Nucleus accumbens (tissue), 56 donors: ENCODE measurements around the gene CEP55.
"Not testable (repeated sequence)": the region's sequence is repeated elsewhere in the genome, so short reads cannot be mapped to it uniquely, and the experiment has no call there.

Source experiments
- DNase-seq, 56 donors: peaks; one replicate each; lab custom pipeline; 2025; lab: John Stamatoyannopoulos, UW

The CEP55 gene

DNA sequence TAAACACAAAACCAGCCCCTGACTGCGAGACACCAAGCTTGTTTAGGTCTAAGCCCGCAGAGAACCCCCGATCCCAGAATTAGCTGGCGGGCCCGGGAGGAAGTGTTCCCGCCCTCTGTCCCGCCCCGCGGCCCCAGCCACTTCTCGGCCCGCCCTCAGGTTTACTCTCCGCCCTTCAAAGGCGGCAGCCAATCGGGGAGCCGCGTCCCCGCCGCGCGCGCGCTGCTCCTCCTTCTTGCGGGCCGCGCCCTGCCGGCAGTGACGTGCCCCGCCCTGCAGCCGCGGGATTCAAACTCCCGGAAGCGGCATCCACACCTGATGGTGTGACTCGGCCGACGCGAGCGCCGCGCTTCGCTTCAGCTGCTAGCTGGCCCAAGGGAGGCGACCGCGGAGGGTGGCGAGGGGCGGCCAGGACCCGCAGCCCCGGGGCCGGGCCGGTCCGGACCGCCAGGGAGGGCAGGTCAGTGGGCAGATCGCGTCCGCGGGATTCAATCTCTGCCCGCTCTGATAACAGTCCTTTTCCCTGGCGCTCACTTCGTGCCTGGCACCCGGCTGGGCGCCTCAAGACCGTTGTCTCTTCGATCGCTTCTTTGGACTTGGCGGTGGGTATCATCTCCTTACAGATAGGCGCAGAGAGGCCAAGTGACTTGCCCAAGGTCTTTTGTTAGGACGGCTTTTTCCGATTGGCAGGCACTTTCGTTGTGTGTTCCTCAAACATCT lies at the start of gene CEP55:
Gene CEP55 (plus strand): TSS at position 291 of the 720 bp plus-strand sequence. CDS start 3,440 bp downstream, outside the sequence.
- peak; percentile 23 to 97 (median 86) for DNase-seq

DNA sequence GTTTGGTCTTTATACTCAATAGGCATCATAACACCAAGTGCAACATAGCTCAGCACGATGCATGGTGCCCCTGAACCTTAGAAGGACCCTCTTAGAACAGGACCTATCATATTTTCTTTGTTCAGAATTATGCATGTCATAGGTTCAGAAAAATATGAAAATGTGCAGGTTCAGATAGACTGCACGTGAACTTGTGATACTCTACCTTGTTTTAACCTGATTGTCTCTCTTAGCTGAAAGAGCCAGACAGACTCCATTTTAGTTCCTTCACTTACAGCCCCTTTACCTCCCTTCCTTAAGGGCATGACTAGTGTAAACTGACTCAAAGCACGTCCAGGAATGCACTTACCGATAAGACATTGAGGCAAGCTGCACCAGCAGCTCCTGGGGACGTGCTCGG lies 49.4 kb upstream of the CEP55 start:
- no peak for DNase-seq

DNA sequence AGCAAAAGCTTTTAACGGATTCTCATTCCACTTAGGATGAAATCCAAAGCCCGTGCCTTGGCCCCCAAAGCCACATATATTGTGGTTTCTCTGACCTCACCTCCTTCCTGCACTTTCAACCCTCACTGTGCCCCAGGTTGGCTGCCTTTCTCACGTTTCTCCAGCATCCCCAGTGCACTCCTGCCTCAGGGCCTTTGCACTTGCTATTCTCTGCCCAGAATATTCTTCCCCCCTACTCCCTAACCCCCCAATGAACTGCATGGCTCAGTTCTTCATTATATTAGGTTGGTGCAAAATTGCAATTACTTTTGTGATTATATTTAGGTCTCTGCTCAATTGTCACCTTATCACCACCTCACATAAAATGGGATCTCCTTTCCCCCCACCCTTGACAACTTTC lies 48.4 kb upstream of the CEP55 start:
- no peak for DNase-seq

DNA sequence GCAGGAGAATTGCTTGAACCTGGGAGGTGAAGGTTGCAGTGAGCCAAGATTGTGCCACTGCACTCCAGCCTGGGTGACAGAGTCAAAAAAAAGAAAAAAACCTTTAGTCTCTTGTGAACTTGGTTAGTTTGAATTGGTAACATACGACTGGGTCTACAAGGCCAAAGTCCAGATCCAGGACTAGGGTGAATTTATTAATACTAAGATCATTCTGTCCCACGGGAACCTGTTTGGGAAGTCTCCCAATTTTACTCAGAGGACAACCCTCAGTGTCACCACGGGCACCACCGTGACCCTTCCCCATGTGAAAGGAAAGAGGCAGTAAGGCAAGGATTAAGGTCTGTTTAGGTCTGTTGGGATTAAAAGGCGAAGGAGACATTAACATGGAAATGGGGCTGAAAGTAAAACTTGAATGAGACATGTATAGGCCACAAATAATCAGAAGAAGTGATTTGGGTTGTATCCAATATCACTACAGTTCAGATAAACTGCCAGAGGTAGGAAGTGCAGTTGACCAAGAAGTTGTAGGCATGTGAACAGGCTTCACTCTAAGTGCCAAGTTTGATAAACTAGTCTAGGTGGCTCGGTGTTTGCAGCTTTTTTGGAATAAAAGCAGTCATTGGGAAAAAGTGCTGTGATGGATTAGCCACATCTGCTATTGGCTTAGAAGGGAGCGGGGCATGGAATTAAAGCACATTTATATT lies 45.0 kb upstream of the CEP55 start:
- DNase-seq, result no peak

DNA sequence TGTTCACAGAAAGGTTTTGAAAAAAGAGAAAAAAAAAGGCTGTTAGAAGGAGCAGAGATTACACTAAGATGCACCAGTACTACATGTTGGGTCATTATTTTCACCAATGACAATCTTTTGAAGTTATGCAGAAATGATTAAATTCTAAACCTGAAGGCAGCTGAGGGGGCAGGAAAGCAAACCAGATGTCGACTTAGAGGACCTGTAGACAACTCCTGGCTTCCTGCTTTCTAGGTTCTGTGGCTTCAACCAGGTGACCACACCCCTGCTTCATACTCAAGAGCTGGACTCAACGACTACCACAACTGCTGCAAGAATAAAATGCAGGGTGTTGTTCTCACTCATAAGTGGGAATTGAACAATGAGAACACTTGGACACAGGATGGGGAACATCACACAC lies 44.3 kb upstream of the CEP55 start:
- no peak for DNase-seq

DNA sequence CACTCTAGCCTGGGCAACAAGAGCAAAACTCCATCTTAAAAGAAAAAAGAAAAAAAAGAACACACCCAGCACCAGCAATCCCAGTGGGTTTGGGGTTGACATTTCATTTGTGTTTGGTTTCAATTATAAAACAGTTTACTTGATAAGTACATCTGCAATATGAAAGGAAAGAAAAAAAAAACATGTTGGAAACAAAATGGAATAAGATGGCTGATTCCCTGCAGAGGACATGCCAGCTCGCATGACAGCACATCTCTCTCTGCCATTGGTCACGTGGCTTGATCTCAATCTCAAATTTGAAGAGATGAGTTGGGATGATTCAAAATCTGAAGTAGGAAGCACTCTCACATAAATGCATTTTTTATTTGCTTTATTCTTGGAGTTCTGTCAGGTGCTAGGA lies 42.3 kb upstream of the CEP55 start:
- no peak for DNase-seq

DNA sequence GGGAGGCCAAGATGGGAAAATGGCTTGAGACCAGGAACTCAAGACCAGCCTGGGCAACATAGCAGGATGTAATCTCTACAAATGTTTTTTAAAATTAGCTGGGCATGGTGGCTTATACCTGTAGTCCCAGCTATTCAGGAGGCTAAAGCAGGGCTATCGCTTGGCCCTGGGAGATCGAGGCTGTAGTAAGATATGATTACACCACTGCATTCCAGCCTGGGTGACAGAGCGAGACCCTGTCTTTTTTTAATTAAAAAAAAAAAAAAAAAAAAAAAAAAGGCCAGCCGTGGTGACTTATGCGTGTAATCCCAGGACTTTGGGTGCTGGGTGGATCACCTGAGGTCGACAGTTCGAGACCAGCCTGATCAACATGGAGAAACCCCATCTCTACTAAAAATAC lies 41.7 kb upstream of the CEP55 start:
- DNase-seq, result no peak

DNA sequence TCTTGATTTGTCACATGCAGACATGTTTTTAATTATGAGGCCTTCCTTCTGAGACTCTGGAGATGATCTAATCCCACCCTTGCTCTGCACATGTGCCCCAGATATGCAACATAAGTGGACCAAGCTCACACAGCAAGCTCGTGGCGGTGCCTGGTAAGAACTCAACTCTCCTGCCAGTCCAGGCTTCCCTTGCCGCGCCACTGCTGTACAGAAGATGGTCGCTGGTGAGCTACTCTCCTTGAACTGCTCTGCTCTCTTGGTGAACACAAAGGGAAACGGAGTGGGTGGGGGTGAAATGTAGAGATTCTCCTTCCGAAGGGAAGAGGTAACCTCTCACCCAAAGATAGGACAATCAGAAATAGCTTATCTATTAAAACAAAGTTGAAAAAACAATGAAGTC lies 39.9 kb upstream of the CEP55 start:
- DNase-seq, result no peak

DNA sequence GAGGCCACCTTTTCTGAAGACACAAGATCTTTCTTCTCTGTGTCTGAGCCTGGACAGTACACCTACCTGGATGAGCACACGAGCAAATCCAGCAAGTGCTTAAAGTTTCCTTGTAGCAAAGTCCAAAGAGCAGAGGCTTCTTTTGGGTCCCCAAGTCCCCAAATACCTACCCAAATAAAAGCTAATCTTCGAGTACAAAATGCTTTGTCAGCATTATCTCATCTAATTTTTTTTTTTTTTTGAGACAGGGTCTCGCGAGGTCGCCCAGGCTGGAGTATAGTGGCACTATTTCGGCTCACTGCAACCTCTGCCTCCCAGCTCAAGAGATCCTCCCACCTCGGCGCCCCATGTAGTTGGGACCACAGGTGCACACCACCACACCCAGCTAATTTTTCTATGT lies 38.9 kb upstream of the CEP55 start:
- DNase-seq, result no peak

DNA sequence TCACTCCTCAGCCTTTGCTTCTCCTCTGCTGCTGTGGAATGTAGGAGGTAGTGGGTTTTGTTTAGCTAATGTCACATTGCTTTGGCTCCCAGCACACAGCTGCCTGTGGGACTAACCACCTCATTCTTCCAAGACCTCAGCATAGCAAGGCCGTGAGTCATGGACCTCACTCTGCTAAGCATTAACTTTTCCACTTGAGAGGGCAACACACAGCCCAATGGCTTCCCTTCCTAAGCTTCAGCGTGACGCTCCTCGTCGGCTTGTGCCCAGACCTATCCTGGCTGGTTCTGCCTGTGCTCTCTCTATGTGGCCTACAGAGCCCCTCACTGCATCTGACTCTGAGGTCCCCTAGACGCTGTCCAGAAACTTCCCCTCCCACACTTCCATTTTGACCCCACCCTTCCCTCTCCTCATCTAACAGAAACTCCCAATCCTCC lies 37.6 kb upstream of the CEP55 start:
- no peak for DNase-seq

DNA sequence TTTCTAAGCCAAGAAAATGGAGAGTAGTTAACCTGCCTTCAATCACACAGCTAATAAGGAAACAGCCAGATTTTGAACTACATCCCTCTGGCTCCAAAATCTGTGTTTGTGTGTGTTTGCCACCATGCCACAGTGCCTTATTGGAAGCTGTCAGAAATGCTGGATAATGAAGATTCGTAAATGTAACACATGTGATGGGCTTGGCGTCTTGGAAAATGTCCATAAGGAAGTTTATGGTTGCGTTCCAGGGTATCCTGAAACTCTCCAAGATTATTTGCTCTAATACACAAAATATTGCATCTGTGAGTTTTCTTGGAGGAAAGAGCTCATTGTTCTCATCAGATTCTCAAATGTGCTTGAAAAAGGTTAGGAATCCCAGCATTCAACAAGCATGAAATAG lies 36.9 kb upstream of the CEP55 start:
- no peak for DNase-seq

DNA sequence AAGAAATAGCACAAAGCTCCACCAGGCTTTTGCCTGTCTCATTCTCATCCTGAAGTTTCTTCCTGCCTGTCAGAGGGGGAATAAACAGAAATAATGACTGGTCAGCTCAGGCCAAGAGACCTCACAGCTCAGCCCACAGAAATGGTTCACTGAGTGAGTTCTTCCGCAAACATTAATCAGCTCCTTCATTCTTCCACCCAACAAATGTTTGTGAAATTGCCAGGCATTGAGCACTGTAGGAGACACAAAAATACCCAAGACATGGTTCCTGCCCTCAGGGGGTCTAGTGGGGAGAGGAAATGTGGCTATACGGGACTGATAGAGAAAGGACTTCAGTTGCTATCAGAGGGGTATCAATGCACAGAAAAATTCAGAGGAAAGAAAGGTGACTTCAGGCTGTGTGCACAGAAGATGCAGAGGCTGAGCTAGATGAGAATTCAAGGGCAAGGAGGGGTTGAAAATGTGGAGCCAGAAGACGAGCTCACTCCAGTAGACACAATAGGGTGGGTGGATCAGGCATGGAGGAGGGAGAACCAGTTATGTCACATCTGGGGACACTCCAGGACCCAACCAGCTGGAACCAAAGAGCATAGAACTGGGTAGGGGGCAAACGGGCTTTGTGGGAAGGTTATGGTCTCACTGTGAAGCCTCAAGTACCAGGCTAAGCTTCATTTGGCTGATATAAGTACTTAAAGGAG lies 35.2 kb upstream of the CEP55 start:
- DNase-seq, result no peak

DNA sequence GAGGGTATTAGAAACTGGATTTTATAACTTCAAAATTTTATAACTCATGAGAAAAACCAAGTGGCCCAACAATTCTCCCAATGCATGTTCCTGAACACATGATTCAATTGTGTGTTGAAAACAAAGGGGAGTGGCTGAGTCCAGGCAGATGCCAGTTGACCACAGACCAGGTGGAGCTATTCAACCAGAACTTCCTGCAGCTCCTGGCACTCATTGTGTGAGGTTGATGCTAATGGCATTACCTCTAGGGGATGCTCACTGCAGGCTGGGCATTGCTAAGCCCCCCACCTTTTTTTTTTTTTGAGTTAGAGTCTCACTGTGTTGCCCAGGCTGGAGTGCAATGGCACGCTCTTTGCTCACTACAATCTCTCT lies 34.6 kb upstream of the CEP55 start:
- DNase-seq, result no peak

DNA sequence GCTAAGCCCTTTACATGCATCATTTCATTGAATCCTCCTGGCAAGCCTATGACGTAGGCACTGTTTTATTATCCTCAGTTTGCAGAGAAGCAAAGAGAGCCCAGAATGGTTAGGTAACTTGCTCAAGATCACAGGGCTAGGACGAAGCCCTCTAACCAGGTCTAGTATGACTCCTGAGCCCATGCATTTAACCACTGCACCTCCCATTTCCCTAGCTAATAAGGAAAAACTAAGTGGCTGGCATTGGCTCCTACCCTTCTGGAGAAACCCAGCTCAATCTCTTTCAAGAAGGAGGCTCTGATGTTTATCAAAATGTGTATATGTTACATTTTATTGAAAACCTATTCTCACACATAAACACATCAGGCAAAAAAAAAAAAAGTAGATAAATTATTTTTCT lies 34.0 kb upstream of the CEP55 start:
- DNase-seq, result no peak

DNA sequence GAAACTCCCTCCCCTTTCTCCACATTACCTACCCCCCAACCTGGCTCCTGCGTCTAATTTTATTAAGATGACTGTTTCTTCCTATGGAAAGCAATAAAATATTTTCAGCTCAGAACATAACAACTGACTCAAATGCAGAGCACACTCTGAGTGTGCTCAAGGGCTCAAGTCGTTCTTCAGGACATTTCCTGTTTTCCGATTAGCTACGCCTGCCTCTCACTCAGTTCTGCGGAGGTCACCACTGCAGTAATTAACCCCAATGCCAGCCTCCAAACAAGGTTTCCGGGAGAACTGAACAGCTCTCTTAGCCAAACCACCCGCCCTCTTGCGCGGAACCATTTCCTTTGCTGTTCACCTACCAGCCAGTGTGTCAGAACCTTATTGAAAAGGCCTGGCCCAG lies 33.5 kb upstream of the CEP55 start:
- DNase-seq, result peak in 1 of 56 donors; percentile 5

DNA sequence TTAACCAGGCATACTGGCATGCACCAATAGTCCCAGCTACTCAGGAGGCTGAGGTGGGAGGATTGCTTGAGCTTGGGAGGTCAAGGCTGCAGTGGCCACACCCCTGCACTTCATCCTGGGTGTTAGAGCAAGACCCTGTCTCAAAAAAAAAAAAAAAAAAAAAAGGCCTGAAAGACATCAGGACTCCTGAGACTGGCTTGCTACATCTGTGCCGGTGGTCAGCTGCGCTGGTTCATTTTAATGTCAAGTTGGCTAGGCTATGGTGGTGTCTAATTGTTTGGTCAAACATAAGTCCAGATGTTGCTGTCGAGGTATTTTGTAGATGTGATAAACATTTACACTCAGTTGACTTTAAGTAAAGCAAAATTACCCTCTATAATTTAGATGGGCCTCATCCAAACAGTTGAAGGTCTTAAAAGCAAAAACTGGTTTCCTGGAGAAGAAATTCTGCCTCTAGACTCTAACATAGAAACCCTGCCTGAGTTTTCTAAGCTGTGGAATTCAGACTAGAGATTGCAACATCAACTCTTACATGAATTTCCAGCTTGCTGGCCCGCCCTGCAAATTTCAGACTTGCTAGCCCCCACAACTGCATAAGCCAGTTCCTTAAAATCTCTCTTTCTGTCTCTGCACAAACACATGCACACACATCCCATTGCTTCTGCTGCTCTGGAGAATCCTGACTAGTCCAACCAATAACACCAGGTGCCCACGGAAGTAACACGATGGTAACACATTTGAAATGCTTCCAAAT lies 32.5 kb upstream of the CEP55 start:
- peak in 1 of 56 donors; percentile 6 for DNase-seq

DNA sequence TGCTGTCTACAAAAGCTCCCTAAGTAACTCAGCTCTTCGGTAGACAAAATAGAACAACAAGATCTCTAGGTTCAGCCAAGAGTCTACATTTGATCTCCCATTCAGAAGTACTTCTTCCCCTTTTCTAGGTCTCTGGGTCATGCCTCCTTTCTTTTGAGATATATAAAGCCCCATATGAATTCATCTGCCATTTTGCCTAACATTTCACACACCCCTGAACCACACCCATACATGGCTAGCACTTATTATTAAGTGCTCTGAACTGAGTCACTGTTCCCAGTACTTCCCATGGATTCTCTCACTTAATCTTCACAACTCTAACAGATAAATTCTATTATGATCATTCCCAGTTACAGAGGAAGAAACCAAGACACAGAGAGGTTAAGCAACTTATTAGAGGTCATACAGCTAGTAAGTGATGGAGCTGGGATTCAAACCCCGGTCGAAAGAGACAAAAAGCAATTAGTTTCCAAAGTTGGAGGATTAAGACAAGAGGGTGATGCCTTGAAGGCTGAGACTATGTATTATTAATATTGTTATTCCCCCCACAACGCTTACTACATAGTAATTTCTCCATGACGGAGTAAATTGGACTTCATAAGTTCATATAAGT lies 31.5 kb upstream of the CEP55 start:
- DNase-seq, result no peak

DNA sequence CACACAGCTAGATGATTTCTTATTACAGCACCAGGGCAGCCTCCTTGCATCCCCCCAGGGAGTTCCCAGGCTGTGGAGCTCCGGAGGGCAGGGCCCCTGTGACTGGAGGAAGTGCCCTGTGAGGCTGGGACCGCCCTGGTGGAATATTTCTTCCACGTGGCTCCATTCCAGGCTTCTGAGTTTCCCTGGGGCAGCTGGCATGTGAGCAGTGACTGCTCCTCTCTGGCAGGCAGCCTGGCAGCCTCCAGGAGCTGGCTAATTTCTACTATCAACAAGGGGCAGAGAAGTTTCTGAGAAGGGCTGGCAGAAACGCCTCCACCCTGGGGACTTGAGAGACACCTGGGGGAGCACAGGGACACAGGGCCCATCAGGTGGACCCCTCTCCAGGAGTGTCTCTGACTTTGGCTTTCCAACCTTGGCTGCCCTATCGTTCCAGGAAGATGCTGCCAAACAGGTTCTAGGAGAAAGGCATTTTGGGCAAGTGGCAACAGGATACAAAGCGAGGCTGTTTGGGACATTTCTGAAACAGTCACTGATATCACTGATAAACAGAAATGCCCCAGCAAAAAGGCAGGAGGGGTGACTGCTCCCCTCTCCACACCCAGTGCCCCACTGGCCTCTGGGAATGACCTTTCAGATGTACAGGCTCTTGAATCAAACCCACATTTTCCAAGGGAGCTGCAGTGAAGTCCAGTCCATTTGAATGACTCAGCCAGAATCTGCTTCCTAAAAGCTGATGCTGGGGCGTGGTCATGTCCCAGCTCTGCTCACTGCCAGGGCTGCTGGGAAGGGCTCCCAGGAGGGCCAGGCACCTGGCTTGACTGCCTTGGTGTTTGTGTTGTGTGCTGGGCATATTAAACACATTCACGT lies 30.4 kb upstream of the CEP55 start:
- DNase-seq, result peak in 9 of 56 donors; percentile 1 to 55 (median 10)

DNA sequence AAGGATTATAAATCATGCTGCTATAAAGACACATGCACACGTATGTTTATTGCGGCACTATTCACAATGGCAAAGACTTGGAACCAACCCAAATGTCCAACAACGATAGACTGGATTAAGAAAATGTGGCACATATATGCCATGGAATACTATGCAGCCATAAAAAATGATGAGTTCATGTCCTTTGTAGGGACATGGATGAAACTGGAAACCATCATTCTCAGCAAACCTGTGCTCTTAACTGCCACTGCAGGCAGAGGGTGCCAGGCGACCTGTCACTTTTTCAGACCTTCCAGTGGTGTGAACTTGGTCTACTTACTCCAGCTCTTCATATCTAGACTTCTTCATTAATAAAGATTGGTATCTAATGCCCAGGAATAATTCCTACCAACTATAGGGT lies 28.8 kb upstream of the CEP55 start:
- not testable (repeated sequence) for DNase-seq
